Measurements from ENCODE around the gene F12.
"Not testable (repeated sequence)": the region's sequence is repeated elsewhere in the genome, so short reads cannot be mapped to it uniquely, and the experiment has no call there.

F12 gene

GRCh38 chr5:177417081-177417480 is 7.7 kb upstream of the F12 start:
- not testable (repeated sequence) for H3K9me3 Mint-ChIP-seq; H3K4me3 Mint-ChIP-seq; H3K27me3 Mint-ChIP-seq; H3K27ac Mint-ChIP-seq; H3K36me3 Mint-ChIP-seq (ENCODE audit: low read depth)
- H3K4me1 Mint-ChIP-seq (ENCODE audit: low read depth) = peaks cover 28% of the 10 kb centered on the region

- no peaks in the 10 kb centered on the region for H3K9me3 Mint-ChIP-seq
- H3K4me1 Mint-ChIP-seq (ENCODE audit: low read depth) = peaks cover 43% of the 10 kb centered on the region
- H3K27ac Mint-ChIP-seq = no peak overlapping the region
- no peaks in the 10 kb centered on the region for H3K27me3 Mint-ChIP-seq
- H3K36me3 Mint-ChIP-seq (ENCODE audit: low read depth) = no peaks in the 10 kb centered on the region
- no peak overlapping the region for H3K4me3 Mint-ChIP-seq
These were observed 5.1 kb upstream of the F12 start for GRCh38 chr5:177414481-177414880.

GRCh38 chr5:177412603-177413233 is 3.4 kb upstream of the F12 start:
- H3K9me3 Mint-ChIP-seq = no peaks in the 10 kb centered on the region
- no peaks in the 10 kb centered on the region for H3K27me3 Mint-ChIP-seq
- no peaks in the 10 kb centered on the region for H3K36me3 Mint-ChIP-seq (ENCODE audit: low read depth)
- H3K4me3 Mint-ChIP-seq = peak overlapping the region; percentile 48
- peaks cover 43% of the 10 kb centered on the region for H3K4me1 Mint-ChIP-seq (ENCODE audit: low read depth)
- H3K27ac Mint-ChIP-seq = peak overlapping the region; percentile 49

- Mint-ChIP-seq H3K9me3 (no peaks in the 10 kb centered on the region), H3K36me3 (ENCODE audit: low read depth) (no peaks in the 10 kb centered on the region), H3K27ac (no peak overlapping the region), H3K27me3 (no peaks in the 10 kb centered on the region), H3K4me3 (no peak overlapping the region), H3K4me1 (ENCODE audit: low read depth) (peaks cover 51% of the 10 kb centered on the region)
These were observed 1.2 kb upstream of the F12 start for GRCh38 chr5:177410575-177410974.

GRCh38 chr5:177405805-177406204 is 3.6 kb downstream of the F12 start:
- H3K4me3 Mint-ChIP-seq = no peak overlapping the region
- H3K4me1 Mint-ChIP-seq (ENCODE audit: low read depth) = peaks cover 42% of the 10 kb centered on the region
- H3K9me3 Mint-ChIP-seq = no peaks in the 10 kb centered on the region
- H3K27me3 Mint-ChIP-seq = peaks cover 27% of the 10 kb centered on the region
- H3K27ac Mint-ChIP-seq = no peak overlapping the region
- H3K36me3 Mint-ChIP-seq (ENCODE audit: low read depth) = no peaks in the 10 kb centered on the region

GRCh38 chr5:177405312-177405711 is 4.1 kb downstream of the F12 start:
- no peaks in the 10 kb centered on the region for H3K9me3 Mint-ChIP-seq
- H3K27ac Mint-ChIP-seq = no peak overlapping the region
- H3K4me3 Mint-ChIP-seq = no peak overlapping the region
- no peaks in the 10 kb centered on the region for H3K36me3 Mint-ChIP-seq (ENCODE audit: low read depth)
- peaks cover 27% of the 10 kb centered on the region for H3K27me3 Mint-ChIP-seq
- peaks cover 37% of the 10 kb centered on the region for H3K4me1 Mint-ChIP-seq (ENCODE audit: low read depth)

- Mint-ChIP-seq H3K4me3 (peak overlapping the region; percentile 51), H3K9me3 (no peaks in the 10 kb centered on the region), H3K4me1 (ENCODE audit: low read depth) (peaks cover 37% of the 10 kb centered on the region), H3K27me3 (peaks cover 27% of the 10 kb centered on the region), H3K36me3 (ENCODE audit: low read depth) (no peaks in the 10 kb centered on the region), H3K27ac (no peak overlapping the region)
These were observed 4.7 kb downstream of the F12 start for GRCh38 chr5:177404641-177405179.

GRCh38 chr5:177403792-177404640 is 5.3 kb downstream of the F12 start:
- peak overlapping the region; percentile 21 for H3K27ac Mint-ChIP-seq
- no peaks in the 10 kb centered on the region for H3K36me3 Mint-ChIP-seq (ENCODE audit: low read depth)
- H3K9me3 Mint-ChIP-seq = no peaks in the 10 kb centered on the region
- H3K27me3 Mint-ChIP-seq = peaks cover 27% of the 10 kb centered on the region
- H3K4me3 Mint-ChIP-seq = peak overlapping the region; percentile 74
- peaks cover 37% of the 10 kb centered on the region for H3K4me1 Mint-ChIP-seq (ENCODE audit: low read depth)

- Mint-ChIP-seq H3K4me1 (ENCODE audit: low read depth) (peaks cover 37% of the 10 kb centered on the region), H3K27me3 (peaks cover 27% of the 10 kb centered on the region), H3K27ac (peak overlapping the region; percentile 21), H3K9me3 (no peaks in the 10 kb centered on the region), H3K36me3 (ENCODE audit: low read depth) (no peaks in the 10 kb centered on the region), H3K4me3 (peak overlapping the region; percentile 74)
These were observed 6.1 kb downstream of the F12 start for GRCh38 chr5:177403102-177403791.

- H3K4me1 Mint-ChIP-seq (ENCODE audit: low read depth) = peaks cover 37% of the 10 kb centered on the region
- H3K4me3 Mint-ChIP-seq = peak overlapping the region; percentile 74
- H3K27me3 Mint-ChIP-seq = peaks cover 27% of the 10 kb centered on the region
- H3K36me3 Mint-ChIP-seq (ENCODE audit: low read depth) = no peaks in the 10 kb centered on the region
- H3K27ac Mint-ChIP-seq = no peak overlapping the region
- H3K9me3 Mint-ChIP-seq = no peaks in the 10 kb centered on the region
These were observed 6.9 kb downstream of the F12 start for GRCh38 chr5:177402271-177403043.

- H3K27ac Mint-ChIP-seq = no peak within 1 kb of the TSS
- no peaks in the 10 kb centered on the region for H3K9me3 Mint-ChIP-seq
- H3K4me1 Mint-ChIP-seq (ENCODE audit: low read depth) = peaks cover 23% of the 10 kb centered on the region
- H3K27me3 Mint-ChIP-seq = peaks cover 27% of the 10 kb centered on the region
- no peaks in the 10 kb centered on the region for H3K36me3 Mint-ChIP-seq (ENCODE audit: low read depth)
- no peak within 1 kb of the TSS for H3K4me3 Mint-ChIP-seq
These were observed 9.1 kb downstream of the F12 start, which contains the start of gene PFN3 for GRCh38 chr5:177399997-177400868. TSS of gene PFN3 (minus strand) at chr5:177400661. CDS start at chr5:177400576, 85 bp downstream.

GRCh38 chr5:177397875-177398390 is 11.4 kb downstream of the F12 start:
- H3K4me1 Mint-ChIP-seq (ENCODE audit: low read depth) = peaks cover 7% of the 10 kb centered on the region
- peaks cover 20% of the 10 kb centered on the region for H3K27me3 Mint-ChIP-seq
- H3K27ac Mint-ChIP-seq = no peak overlapping the region
- no peak overlapping the region for H3K4me3 Mint-ChIP-seq
- no peaks in the 10 kb centered on the region for H3K9me3 Mint-ChIP-seq
- H3K36me3 Mint-ChIP-seq (ENCODE audit: low read depth) = no peaks in the 10 kb centered on the region

GRCh38 chr5:177396807-177397206 is 12.6 kb downstream of the F12 start:
- Mint-ChIP-seq H3K4me1 (ENCODE audit: low read depth) (no peaks in the 10 kb centered on the region), H3K9me3 (no peaks in the 10 kb centered on the region), H3K27me3 (peaks cover 9% of the 10 kb centered on the region), H3K36me3 (ENCODE audit: low read depth) (no peaks in the 10 kb centered on the region), H3K4me3 (no peak overlapping the region), H3K27ac (no peak overlapping the region)
